Testis (tissue), 2 donors: ENCODE results near the gene LRRC3.

Source experiments
- POLR2A ChIP-seq: fragments of 450-650 bp; IDR thresholded peaks from one replicate; pipeline ENCODE4 v1.6.1; 2017; ENCODE audit warnings: antibody characterized with exemption, mild to moderate bottlenecking, moderate library complexity
- TF ChIP-seq, protein P1 (sequence below), 3 experiments: fragments of 450-650 bp in 2 of 3; fragments of 200-600 bp in 1 of 3; sonication (generic) in 1 of 3; IDR thresholded peaks; one replicate each; pipeline ENCODE4 v1.5.1; 2016 to 2019; ENCODE audit warnings: antibody characterized with exemption in 3 of 3, mild to moderate bottlenecking in 2 of 3, moderate library complexity in 1 of 3

- TF ChIP-seq, protein P1, sequence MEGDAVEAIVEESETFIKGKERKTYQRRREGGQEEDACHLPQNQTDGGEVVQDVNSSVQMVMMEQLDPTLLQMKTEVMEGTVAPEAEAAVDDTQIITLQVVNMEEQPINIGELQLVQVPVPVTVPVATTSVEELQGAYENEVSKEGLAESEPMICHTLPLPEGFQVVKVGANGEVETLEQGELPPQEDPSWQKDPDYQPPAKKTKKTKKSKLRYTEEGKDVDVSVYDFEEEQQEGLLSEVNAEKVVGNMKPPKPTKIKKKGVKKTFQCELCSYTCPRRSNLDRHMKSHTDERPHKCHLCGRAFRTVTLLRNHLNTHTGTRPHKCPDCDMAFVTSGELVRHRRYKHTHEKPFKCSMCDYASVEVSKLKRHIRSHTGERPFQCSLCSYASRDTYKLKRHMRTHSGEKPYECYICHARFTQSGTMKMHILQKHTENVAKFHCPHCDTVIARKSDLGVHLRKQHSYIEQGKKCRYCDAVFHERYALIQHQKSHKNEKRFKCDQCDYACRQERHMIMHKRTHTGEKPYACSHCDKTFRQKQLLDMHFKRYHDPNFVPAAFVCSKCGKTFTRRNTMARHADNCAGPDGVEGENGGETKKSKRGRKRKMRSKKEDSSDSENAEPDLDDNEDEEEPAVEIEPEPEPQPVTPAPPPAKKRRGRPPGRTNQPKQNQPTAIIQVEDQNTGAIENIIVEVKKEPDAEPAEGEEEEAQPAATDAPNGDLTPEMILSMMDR (IDR thresholded peaks at IDR 0.05): no peak
- no peak for TF ChIP-seq POLR2A
These were observed 6.6 kb upstream of the LRRC3 start for GRCh38 chr21:44448651-44449131.
